SK-N-SH treated with all-trans-retinoic acid at 6 μM for 48 hours (cell line): ENCODE data around the gene HMGB4.

Experiments used
- ARNTL ChIP-seq: fragments of 450-650 bp; formaldehyde crosslinking; IDR thresholded peaks from 2 replicates; pipeline ENCODE4 v1.5.0; 2020; ENCODE audit warnings: low read depth, mild to moderate bottlenecking, moderate library complexity, borderline replicate concordance
- BACH2 ChIP-seq: fragments of 250-450 bp; sonication (Bioruptor Pico); IDR thresholded peaks from 2 replicates; pipeline ENCODE4 v1.9.0; 2021; ENCODE audit warnings: mild to moderate bottlenecking, borderline replicate concordance
- CREB5 ChIP-seq: fragments of 250-450 bp; sonication (Bioruptor Pico); IDR thresholded peaks from 2 replicates; pipeline ENCODE4 v1.5.1; 2020; ENCODE audit warnings: low read depth, mild to moderate bottlenecking, moderate library complexity
- CSDC2 ChIP-seq: fragments of 250-450 bp; sonication (Bioruptor Pico); IDR thresholded peaks from 2 replicates; pipeline ENCODE4 v1.5.0; 2020; ENCODE audit warnings: mild to moderate bottlenecking, moderate library complexity
- ESRRG ChIP-seq: fragments of 250-450 bp; sonication (Bioruptor Pico); IDR thresholded peaks from 2 replicates; pipeline ENCODE4 v1.6.1; 2021; ENCODE audit warnings: mild to moderate bottlenecking
- ISL1 ChIP-seq: fragments of 250-450 bp; sonication (Bioruptor Pico); IDR thresholded peaks from 2 replicates; pipeline ENCODE4 v2.1.2; 2022; ENCODE audit warnings: mild to moderate bottlenecking, moderate library complexity
- PATZ1 ChIP-seq: fragments of 250-450 bp; sonication (Bioruptor Pico); IDR thresholded peaks from 2 replicates; pipeline ENCODE4 v1.8.0; 2020; ENCODE audit warnings: mild to moderate bottlenecking, moderate library complexity, borderline replicate concordance
- PPARA ChIP-seq: fragments of 250-450 bp; sonication (Bioruptor Pico); IDR thresholded peaks from 2 replicates; pipeline ENCODE4 v1.5.0; 2020; ENCODE audit warnings: mild to moderate bottlenecking, borderline replicate concordance
- TSHZ2 ChIP-seq: fragments of 250-450 bp; sonication (Bioruptor Pico); IDR thresholded peaks from 2 replicates; pipeline ENCODE4 v1.5.0; 2020; ENCODE audit warnings: mild to moderate bottlenecking, moderate library complexity
- ZFP3 ChIP-seq: fragments of 250-450 bp; sonication (Bioruptor Pico); IDR thresholded peaks from 2 replicates; pipeline ENCODE4 v1.5.0; 2020; ENCODE audit warnings: mild to moderate bottlenecking, moderate library complexity
- ZFP30 ChIP-seq: fragments of 450-650 bp; formaldehyde crosslinking; IDR thresholded peaks from 2 replicates; pipeline ENCODE4 v1.5.0; 2022; ENCODE audit warnings: mild to moderate bottlenecking, moderate library complexity
- ZNF565 ChIP-seq: fragments of 450-650 bp; formaldehyde crosslinking; conservative IDR thresholded peaks from 2 replicates; pipeline ENCODE4 v1.5.0; 2020; ENCODE audit warnings: low read depth, mild to moderate bottlenecking, moderate library complexity

- TF ChIP-seq ARNTL (CRISPR knock-in tag): no peak
- no peak for TF ChIP-seq ESRRG
- TF ChIP-seq ZFP30 (CRISPR knock-in tag): no peak
- TF ChIP-seq TSHZ2: no peak
- TF ChIP-seq ZNF565 (CRISPR knock-in tag): no peak
- no peak for TF ChIP-seq BACH2 (CRISPR knock-in tag)
- no peak for TF ChIP-seq PPARA (CRISPR knock-in tag)
- TF ChIP-seq CSDC2 (CRISPR knock-in tag): no peak
- TF ChIP-seq CREB5: no peak
- TF ChIP-seq ZFP3 (CRISPR knock-in tag): no peak
- TF ChIP-seq ISL1 (CRISPR knock-in tag): no peak
- TF ChIP-seq PATZ1: no peak
These were observed 35.9 kb downstream of the HMGB4 start for GRCh38 chr1:33899746-33900145.
